ENCODE data around the gene SINHCAF. TPM values are rescaled to one million over a fixed set of nuclear protein-coding genes. Genes with fewer than 3 reads are reported as not detected.

Gene SINHCAF
- total RNA-seq, 6 experiments from 2014 or later = 10.3 to 24.5 (median 16.0) TPM

DNA sequence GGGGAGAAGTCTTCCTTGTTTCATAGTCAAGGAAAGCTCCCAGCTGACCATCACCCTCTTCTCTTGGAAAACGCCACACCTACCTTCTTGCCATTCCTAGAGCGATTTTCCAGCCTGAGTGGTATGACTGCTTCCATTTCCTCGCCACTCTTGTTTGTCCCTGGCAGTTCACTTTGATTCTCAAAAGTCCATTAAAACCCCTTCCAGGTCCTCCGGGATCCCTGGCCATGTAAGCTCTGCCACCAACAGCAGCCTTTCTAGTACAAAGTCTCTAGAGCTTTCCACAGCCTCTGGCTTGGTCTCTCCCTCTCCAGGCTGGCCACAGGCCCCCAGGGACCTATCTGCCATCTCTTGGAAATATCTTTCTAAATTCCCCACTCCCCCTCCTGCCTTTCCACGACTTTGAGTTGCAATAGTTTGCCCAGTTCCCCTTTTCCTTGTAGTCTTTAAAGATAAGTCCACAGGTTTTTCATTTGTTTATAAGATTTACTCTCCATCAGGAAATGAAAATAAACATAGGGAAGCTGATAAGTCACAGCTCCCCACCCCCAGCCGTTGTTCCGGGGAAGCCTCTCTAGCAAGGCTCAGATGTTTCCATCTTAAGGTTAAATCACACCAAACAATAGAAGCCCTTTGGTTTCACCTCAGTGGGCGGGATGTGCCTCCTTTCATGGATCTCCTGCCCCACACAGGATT, 42.9 kb upstream of the SINHCAF start:
- peaks cover 27% of the 10 kb centered on the region for H3K4me1 Mint-ChIP-seq (ENCODE audit: low read depth)
- H3K36me3 Mint-ChIP-seq (ENCODE audit: low read depth) = no peaks in the 10 kb centered on the region
- DNase-seq = no peak
- TF ChIP-seq, protein P1, sequence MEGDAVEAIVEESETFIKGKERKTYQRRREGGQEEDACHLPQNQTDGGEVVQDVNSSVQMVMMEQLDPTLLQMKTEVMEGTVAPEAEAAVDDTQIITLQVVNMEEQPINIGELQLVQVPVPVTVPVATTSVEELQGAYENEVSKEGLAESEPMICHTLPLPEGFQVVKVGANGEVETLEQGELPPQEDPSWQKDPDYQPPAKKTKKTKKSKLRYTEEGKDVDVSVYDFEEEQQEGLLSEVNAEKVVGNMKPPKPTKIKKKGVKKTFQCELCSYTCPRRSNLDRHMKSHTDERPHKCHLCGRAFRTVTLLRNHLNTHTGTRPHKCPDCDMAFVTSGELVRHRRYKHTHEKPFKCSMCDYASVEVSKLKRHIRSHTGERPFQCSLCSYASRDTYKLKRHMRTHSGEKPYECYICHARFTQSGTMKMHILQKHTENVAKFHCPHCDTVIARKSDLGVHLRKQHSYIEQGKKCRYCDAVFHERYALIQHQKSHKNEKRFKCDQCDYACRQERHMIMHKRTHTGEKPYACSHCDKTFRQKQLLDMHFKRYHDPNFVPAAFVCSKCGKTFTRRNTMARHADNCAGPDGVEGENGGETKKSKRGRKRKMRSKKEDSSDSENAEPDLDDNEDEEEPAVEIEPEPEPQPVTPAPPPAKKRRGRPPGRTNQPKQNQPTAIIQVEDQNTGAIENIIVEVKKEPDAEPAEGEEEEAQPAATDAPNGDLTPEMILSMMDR (IDR thresholded peaks at IDR 0.05) = no peak
- H3K4me3 Mint-ChIP-seq = no peak overlapping the region
- H3K27ac Mint-ChIP-seq = no peak overlapping the region
- peaks cover 8% of the 10 kb centered on the region for H3K27me3 Mint-ChIP-seq (ENCODE audit: insufficient read depth)
- no peaks in the 10 kb centered on the region for H3K9me3 Mint-ChIP-seq

DNA sequence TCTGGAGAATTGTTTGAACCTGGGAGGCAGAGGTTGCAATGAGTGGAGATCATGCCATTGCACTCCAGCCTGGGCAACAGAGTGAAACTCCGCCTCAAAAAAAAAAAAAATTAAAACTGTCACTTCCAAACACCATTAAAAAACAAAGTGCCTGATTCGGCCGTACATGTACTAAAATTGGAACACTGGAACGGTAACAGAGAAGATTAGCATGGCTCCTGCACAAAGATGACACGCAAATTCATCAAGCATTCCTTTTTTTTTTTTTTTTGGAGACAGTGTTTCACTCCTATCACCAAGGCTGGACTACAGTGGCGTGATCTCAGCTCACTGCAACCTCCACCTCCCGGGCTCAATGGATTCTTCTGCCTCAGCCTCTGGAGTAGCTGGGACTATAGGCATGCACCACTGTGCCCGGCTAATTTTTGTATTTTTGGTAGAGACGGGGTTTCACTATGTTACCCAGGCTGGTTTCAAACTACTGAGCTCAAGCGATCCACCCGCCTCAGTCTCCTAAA, 40.2 kb upstream of the SINHCAF start:
- DNase-seq = no peak
- Mint-ChIP-seq H3K36me3 (ENCODE audit: low read depth) (no peaks in the 10 kb centered on the region), H3K27me3 (ENCODE audit: insufficient read depth) (peaks cover 10% of the 10 kb centered on the region; the same call in 1 of the 2 replicates), H3K27ac (no peak overlapping the region), H3K4me3 (no peak overlapping the region), H3K4me1 (ENCODE audit: low read depth) (peaks cover 37% of the 10 kb centered on the region), H3K9me3 (no peaks in the 10 kb centered on the region)
- TF ChIP-seq, protein P1 (IDR thresholded peaks at IDR 0.05) = no peak

DNA sequence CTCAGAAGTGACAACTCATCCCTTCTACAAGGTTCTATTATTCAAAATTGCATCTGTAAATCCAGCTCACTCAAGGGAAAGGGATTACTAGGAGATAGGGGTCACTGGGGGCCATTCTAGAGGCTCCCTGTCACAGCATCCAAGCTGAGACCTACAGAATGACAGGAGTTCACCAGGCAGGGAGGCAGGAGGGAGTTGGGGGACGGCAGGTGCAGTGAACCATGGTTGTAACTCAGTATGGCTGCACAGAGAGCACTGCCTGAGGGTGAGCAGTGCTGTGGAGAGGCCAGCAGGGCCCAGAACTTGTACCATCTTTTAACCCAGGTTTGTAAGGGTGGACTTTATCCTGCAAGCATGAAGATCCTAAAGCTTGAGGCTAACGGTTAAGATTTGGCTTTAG, 37.9 kb upstream of the SINHCAF start:
- Mint-ChIP-seq H3K4me3 (no peak overlapping the region), H3K27ac (no peak overlapping the region), H3K4me1 (ENCODE audit: low read depth) (peaks cover 14% of the 10 kb centered on the region), H3K36me3 (ENCODE audit: low read depth) (no peaks in the 10 kb centered on the region), H3K27me3 (ENCODE audit: insufficient read depth) (peaks cover 8% of the 10 kb centered on the region), H3K9me3 (no peaks in the 10 kb centered on the region)
- TF ChIP-seq, protein P1 (IDR thresholded peaks at IDR 0.05) = no peak
- DNase-seq = no peak

DNA sequence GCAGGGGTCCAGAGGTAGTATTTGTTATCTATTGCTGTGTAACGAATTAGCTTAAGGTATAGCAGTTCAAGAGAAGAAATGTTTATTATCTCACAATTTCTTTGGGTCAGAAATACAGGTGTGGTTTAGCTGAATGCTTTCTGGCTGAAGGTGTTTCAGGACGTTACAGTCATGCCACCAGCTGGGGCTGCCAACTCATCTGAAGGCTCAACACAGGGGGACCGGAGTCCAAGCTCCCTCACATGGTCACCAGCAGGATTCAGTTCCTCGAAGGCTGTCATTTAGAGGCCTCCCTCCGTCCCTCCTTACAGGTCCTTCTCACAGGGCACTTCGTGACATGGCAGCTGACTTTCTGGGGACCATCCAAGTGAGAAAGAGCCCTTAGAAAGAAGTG, 37.5 kb upstream of the SINHCAF start:
- H3K27me3 Mint-ChIP-seq (ENCODE audit: insufficient read depth) = peaks cover 8% of the 10 kb centered on the region
- no peaks in the 10 kb centered on the region for H3K36me3 Mint-ChIP-seq (ENCODE audit: low read depth)
- TF ChIP-seq, protein P1 (IDR thresholded peaks at IDR 0.05) = no peak
- no peak for DNase-seq
- H3K9me3 Mint-ChIP-seq = no peaks in the 10 kb centered on the region
- H3K4me1 Mint-ChIP-seq (ENCODE audit: low read depth) = peaks cover 11% of the 10 kb centered on the region
- no peak overlapping the region for H3K27ac Mint-ChIP-seq
- H3K4me3 Mint-ChIP-seq = no peak overlapping the region

DNA sequence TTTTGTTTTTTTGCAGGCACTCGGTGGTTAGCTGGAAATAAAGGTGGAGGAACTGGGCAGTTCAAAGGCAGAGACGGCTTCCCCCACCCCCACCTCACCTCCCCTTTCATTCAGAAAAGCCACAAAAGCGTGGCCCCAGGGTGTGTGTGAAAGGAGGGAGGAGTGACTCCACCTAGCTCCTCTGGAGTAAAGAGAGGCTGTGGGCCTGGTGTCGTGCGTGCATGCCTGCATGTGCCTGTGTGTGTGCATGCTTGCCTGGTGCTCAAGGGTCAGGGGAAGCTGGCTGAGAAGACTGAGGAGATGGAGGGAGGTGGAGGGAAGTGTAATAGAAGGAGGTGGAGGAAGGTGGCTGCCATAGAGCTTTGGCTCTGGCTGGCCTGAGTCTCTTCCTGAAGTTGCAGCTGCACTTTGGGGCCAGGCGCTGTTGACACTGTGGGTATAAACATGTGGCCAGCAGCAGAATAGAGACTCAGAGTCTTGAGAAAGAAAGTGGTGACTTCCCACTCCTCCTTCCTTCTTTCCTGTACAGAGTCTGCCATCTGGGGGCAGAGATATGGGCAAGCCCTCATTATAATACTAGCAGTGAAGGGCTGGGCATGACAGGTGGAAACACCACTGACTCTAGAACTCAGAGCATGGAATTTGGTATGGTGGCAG, 36.9 kb upstream of the SINHCAF start:
- Mint-ChIP-seq H3K36me3 (ENCODE audit: low read depth) (no peaks in the 10 kb centered on the region), H3K4me3 (peak overlapping the region; percentile 40; the same call in 1 of the 2 replicates), H3K27ac (no peak overlapping the region), H3K27me3 (ENCODE audit: insufficient read depth) (peaks cover 8% of the 10 kb centered on the region), H3K9me3 (no peaks in the 10 kb centered on the region), H3K4me1 (ENCODE audit: low read depth) (peaks cover 11% of the 10 kb centered on the region)
- DNase-seq = no peak
- TF ChIP-seq, protein P1 (IDR thresholded peaks at IDR 0.05) = no peak

Measured in HFFc6 (cell line).